ENCODE results near the gene CAMK2G.

Gene CAMK2G

DNA sequence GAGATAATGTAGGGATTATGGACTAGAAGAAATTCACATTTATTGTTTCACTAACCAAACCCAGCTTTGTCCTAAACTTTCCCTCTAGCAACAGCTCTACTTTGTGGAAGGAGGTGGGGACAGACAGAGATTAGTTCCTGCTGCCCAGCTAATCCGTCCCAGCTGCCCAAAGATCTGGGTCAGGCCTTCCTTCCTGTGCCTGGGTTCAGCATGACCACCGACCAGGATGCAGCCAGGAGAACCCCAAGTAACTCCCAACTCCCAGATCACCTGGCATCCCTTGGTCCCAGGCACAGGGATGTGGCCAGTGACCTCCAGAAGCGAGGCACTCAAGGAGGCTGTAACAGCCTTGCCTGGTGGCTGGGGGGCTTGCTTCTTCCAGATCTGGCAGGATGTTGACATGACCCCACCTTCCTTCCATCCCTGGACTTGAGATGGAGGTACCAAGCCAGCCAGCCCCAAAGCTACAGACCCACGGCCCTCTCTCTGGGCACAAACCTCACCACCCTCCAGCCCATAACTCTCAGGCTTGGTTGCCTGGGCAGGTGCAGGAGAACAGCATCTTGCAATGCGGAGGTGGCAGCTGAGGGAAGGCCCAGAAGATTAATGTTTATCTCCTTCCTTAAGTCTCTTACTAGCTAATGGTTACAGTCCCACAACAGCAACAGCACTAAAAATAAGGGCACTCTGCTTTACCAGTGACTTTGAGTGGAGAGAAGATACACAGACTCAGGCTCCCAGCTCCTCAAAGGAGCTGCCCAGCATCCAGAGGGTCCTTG, 11.1 kb downstream of the CAMK2G start:
- DNase-seq (ENCODE audit: low read depth in 3 of 3) = no peak

DNA sequence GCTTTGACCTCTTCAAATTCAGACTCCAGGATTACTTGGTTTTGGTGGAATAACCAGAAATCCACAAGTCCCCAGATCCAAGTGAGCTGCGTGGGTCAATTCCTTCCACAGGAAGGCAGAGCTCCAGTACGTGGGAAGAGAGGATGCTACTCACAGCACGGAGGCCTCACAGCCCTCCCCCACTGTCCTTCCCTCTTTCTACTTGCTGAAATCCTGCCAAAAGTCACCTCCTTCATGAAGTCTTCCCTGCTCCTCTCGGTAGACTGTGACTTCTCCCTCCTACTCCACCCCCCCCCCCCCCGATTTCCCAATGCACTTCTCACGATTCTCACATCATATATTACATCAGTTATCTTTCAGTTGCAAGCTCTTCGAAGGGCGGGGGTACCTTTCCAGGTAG, 12.3 kb downstream of the CAMK2G start:
- DNase-seq (ENCODE audit: low read depth in 3 of 3) = no peak

DNA sequence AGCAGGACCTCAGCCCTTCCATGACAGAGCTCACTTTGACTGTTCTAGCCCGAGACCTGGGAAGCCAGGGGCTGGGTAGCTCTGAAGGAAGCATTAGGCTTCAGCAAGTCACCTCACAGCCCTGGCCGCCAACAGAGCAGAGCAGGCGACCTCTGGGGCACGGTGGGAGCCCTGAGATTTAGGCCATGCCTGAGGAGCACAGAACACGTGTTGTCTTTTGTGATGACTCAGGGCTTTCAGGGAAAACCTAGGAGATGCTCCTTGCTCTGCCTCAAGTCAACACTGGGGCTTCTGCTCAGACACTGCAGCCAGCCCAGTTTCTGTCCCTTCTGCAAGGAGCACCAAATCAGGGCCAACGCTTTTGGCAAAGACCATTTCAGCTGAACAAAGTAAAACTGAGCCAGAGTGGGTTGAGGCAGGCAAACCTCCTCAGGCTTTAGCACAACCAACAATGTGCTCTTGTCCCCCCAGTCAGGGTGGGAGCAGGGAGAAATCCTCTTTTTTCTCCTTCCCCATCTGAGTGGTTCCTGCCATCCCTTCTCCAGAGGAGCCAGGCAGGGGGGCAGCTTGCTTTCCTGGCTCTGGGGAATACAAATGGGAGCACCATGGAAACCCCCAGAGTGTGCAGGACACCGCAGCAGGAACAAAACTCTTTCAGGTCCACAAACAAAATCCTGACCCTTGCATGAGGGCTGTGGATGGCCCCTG, 14.4 kb downstream of the CAMK2G start:
- no peak for DNase-seq (ENCODE audit: low read depth in 3 of 3)

DNA sequence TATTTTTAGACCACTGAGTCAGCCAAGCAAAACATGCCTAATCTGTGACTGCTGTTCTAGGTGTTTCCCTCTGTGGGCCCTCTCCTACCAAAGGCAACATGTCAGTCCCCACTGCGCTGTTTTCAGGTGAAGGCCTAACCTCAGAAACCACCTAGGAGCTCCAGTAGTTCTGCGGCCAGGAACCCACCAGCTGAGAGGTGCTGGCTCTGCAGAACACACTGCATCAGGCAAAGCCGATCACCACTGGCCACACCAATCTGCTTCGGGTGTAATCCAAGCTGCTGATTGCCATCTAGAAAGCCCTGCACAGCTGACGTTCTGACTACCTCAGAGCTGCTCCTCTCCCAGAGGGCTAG, 14.9 kb downstream of the CAMK2G start:
- DNase-seq (ENCODE audit: low read depth in 3 of 3) = peak in 1 of 3 experiments; percentile 25

DNA sequence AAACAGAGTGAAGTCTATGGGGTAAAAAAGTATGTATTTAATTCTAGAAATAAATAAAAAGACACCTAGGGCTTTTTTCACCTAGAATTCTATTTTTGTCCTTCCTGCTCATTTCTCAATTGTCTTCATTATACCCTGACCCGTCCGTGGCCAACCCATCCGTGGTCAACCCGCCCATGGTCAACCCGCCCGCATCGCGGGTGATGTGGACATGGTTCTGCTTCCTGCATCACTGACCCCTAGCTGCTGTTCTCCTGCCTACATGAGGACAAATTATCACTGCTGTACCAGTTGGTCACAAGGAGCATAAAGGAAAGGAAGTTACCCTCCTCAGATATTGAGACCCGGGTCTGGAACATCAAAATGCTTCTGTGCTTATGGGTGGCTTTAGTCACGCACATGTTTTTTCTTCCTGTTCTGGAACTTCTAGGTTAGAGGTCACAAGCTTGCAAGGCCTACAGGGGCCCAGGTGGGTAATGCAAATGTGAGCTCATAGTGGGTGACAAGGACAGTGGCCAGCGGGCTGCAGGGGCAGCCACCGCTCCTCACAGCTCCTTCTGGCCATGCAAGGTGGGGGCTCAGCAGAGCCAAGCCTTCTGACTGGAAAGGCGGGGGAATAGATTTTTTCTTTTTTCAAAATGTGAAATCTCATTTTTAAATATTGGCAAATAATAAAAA, 15.5 kb downstream of the CAMK2G start:
- no peak for DNase-seq (ENCODE audit: low read depth in 3 of 3)

DNA sequence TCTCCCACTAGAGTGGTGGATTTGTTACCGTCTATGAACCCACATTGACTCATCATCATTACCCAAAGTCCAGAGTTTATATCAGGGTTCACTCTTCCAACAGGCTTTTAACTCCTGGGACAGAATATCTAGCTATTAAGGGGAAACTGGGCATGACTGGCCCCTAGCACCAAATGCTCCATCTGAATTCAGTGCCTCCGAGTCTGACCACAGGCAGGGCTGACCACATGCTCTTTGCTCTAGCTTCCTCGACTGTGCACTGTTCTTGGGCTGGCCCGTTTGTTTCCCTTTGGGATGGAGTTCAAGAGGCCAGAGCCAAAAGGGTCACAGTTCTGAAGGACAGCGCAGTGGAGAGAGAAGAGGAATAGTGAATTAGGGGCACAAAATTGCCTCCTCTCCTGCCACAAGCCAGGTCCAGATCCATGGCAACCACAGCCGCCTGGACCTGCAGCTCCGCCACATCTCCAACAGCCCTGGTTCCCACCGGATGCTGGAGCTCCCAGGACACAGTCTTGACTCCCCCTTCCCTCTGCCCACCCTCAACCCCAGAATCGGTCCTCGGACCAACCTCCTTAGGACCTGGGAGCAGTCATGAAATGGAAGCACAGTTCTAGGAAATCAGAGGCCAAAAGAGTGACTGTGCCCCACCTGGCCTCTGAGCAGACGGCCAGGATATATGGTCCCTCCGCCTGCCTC, 16.2 kb downstream of the CAMK2G start:
- no peak for DNase-seq (ENCODE audit: low read depth in 3 of 3)

DNA sequence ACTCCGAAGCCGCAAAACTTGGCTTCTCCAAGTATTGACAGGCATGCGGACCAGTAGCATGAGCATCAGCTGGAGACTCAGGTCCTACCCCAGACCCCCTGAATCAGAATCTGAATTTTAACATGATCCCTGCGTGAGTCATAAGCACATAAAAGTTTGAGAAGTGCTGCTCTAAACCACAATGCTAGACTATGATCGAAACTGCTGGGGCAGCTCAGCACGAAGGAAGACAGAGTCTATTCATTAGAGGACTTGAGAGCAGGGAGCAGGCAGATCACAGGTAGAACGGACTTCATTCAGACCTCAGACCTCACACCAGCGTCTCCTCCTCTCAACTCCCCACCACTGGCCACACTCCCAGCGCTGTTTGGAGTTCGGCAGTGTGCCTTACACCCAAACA, 16.9 kb downstream of the CAMK2G start:
- no peak for DNase-seq (ENCODE audit: low read depth in 3 of 3)

DNA sequence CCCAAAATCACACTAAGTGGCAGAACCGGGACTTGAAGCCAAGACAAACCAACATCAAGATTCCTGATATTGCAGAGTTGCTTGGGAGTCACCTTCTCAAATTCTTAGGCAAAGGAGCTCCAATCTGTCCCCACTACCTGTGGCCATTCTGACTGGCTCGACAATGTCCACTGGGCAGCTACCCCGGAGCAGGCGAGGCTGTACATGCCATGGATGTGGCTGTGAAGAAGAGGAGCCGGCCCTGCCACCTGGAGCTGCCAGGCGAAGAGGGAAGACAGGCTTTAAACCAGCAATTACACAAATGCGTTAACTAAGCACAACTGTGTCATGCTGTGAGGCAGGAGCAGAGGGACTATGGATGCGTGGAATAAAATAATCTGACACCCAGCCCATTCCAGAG, 18.1 kb downstream of the CAMK2G start:
- DNase-seq (ENCODE audit: low read depth in 3 of 3) = no peak

DNA sequence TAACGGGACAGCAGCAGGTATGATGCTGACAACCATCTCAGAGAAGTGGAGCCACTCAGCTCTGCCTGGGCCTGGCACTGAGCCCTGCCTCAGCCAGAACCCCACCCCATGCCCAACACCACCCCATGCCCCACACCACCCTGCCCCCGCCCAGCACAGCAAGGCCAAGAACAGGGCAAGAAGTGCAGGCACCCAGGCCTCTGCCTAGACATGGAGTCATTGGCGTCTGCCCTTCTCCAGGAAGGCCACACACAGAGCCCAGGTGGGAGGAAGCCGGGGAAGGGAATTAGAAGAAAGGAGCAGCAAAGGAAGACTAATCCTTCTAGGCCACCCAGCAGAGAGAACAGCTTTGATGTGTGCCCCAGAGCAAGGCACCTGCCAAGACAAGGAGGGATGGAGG, 18.9 kb downstream of the CAMK2G start:
- no peak for DNase-seq (ENCODE audit: low read depth in 3 of 3)

DNA sequence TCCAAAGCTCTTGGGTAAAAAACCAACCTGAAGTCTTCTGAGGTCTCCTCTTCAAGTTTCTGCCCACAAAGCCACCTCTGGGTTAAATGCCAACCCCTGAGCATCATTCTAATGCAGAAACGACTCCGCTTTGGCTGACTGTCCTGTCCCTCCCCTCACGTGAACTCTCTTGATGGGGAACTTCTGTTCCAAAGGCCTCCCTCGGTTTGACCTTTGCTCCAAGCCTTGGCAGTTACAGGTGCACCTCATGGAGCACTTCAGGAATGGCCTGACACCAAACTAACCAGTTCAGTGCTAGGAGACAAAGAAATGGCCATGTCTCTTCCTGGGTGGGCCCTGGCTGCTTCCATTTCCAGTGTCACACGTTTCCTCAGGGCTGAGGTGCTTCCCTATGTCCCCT, 20.0 kb downstream of the CAMK2G start:
- DNase-seq (ENCODE audit: low read depth in 3 of 3) = no peak

DNA sequence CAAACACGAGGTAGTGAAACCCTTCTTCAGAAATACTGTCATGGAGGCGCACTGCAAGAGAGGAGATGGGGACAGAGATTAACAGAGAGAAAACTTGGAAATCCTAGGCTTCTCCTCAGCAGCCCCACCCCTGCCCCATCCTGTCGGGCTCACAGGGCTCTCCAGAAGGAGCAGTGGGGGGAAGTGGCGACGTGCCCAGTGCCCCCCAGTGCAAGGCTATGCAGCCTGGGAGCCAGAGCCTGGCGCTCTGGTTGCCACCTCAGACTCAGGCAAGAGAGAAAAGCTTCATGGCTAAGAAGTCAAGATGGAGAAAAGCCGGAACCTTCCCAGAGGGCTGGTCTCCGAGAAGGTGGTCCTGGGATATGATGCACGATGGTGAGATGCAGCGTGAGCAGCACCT, 21.2 kb downstream of the CAMK2G start:
- no peak for DNase-seq (ENCODE audit: low read depth in 3 of 3)

DNA sequence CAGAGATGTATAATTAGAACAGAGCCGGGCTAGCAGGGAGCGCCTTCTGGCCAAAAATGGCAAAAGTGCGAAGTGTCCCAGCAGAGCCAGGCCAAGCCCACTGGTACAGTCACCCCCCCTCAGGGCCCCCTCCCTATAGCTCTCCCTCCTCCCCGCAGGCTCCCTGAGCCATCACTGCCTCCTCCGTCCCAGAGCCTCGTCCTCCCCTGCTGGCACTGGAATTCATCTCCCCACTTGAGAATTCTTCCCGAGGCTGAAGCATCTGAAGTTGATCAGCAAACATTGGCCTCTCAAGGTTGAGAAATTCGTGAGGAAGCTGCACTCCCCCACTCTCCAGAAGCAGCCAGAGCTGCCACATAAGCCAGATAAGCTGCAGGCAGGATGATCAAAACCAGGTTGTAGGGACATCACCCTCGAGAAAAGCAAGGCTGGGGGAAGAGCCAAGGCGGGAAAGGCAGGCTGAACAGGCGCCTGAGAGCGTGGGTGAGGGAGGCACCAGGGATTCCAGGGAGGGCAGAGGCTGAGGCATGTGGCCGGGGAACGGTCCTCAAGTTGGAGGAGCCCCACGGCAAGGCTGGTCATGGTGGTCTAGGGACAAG, 23.4 kb downstream of the CAMK2G start:
- DNase-seq (ENCODE audit: low read depth in 3 of 3) = no peak

DNA sequence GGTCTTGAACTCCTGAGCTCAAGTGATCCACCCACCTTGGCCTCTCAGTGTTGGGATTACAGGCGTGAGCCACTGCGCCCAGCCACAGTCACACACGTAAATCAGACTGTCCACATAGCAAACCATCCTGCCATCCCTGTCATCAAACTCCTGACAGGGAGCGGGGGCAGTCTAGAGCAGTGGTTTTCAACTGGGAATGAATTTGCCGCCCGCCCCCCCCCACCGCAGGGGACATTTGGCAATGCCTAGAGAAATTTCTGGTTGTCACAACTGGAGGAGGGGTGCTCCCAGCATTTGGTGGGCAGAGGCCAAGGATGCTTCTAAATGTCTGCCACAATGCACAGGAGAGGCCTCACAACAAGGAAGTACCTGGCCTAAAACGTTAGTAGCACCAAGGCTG, 24.1 kb downstream of the CAMK2G start:
- DNase-seq (ENCODE audit: low read depth in 3 of 3) = no peak

DNA sequence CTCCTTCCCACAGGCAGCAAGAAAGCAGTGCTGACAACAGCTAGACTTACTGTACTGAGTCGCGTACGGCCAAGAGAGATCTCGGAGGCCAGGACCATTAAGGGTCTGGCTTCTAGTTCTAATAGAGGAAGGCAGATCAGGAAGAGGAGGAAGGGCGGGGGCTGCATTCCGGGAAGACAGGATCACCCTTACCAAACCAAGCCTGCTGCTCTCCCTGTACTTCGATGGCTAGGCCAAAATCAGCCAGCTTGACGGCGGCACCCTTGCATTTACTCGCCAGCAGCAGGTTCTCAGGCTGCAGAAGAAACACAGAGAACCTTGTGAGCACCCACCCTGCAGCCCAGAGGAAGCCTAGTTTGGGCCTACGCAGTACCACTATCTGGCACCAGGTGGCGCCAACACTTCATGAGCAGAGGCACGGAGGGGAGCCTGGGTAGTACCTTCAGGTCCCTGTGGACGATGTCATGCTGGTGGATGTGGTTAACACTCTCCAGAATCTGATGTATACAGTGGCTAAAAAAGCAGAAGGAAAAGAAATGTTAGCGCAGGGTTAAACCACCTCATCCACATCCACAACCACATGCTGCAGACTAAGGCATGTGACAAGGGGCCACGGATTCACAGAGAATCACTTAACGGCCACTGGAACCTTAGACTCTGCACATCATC, 25.4 kb downstream of the CAMK2G start:
- DNase-seq (ENCODE audit: low read depth in 3 of 3) = peak; percentile 80 to 88 (median 85)

DNA sequence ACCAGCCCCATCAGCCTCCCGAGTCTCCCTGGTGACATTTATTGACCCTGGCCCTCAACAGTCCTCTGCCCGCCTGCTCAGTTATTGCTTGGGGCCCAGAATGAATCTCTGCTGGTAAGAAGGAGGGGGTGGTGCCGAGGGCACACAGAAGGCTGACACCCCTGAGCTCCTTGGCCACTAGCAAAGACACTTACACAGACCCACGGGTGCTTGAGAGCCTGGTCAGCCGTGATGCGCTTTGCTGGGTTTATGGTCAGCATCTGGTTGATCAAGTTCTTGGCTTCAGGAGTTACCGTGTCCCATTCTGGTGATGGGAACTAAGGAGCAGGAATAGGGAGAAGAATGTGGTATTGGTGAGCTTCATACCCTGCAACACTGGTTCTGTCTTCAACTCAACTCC, 27.3 kb downstream of the CAMK2G start:
- DNase-seq (ENCODE audit: low read depth in 3 of 3) = no peak

DNA sequence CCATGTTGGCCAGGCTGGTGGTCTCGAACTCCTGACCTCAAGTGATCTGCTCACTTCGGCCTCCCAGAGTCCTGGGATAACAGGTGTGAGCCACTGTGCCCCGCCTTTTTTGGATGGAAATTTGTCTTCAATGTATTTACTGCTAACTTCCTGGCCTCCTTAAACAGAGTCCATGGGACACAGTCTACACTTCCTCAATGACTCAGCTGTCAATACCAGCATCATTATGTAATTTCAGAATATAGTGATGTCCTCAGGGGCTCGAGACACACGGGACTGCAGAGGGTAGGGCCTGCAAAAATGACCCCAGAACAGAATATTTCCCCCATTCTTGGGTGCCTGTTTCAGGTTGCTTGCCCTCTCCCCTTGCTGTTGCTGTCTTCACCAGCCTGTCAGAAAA, 31.1 kb downstream of the CAMK2G start:
- DNase-seq (ENCODE audit: low read depth in 3 of 3) = no peak

DNA sequence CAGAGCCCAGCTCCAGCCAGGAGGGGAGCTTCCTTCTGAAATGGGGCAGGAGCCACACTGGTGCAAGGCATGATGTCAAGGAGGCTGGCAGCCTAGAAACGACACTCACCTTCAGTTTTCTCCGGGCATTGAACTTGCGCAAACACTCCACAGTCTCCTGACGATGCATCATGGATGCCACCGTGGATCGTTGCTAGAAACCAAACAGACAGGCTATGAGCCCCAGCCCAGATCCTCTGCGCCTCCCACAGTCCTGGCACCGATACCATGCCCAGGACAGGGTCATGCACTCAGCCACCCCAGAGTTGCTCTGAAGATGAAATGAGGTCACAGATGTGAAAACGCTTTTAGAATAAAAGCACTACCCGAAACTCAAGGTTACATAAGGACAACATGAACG, 32.0 kb downstream of the CAMK2G start:
- no peak for DNase-seq (ENCODE audit: low read depth in 3 of 3)

DNA sequence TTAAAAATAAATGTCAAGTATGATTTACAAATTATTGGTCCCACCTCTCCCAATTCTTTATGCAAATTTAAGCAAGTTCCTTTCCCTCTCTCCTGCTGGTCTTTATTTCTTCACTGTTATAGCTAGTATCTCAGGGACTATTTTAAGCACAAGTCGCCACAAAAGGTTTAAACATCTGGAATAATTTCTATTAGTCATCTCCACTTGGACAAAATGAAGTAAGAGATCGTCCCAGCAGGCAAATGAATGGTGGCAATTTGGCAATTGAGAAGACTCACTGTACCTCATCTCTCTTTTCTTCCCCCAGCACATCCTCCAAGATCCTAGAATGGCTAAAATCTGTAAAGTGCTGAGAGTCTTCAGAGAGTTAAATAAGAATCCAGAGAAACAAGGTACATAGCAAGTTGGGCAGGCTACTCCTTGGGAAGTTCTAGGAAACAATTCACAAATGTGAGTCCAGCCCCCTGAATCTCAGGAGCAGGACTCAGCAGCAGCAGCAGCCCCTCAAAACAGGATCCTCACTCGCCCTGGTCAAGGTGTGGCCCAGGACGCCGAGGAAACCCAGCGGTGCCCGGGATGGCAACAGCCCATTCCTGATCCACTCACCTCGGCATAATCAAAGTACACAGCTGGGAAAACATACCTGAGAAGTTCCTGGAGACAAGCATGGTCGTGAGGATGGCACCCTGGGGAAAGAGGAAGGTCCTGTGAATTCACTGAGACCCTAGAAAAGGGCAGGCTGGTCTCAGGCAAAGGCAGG, 32.6 kb downstream of the CAMK2G start:
- DNase-seq (ENCODE audit: low read depth in 3 of 3) = no peak

DNA sequence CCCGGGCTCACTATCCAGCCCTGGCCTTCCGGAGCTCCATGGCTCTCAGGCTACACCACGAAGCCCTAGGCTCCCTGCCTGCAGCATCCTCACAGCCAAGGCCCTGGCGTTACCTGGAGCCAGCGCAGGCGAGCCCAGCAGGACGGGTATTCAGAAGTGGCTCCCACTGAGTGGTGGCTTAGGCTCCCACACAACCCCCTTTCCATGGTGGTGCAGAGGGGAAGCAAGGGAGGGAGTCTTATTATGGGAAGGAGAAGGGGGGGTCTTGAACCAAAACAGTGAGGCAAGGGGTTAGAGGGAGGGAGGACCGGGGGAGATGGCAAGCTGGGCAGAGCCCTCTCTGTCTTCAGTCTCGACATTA, 33.3 kb downstream of the CAMK2G start:
- DNase-seq (ENCODE audit: low read depth in 3 of 3) = no peak

DNA sequence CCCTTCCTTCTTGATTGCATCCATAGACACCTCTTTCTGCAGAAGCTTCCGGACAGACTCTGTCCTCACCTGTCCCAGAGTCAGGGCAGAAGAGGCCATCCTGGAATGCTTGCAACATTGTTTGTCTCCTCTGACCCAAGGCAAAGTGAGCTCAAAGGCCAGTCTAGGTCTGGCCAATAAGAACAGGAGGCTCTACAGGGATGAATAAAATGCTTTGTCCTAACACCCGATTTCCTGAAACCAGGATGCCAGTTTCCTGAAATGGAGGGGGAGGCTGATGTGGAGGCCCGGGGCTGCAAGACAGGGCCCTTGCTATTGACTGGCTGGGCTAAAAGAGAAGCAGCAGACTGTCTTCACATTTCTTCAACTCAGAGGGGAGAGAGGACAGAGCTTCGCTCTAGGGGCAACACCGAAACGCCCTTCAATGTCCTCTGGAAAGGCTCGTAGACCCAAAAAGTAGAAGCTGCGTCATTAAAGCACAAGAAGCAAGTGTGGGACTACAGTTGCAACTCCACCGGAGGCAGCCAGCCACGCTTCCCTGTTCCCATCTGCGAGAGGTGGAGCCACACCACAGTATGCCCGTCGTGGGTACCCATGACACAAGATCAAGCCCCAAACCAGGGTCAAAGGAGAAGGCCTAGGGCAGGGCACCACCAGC, 33.8 kb downstream of the CAMK2G start:
- DNase-seq (ENCODE audit: low read depth in 3 of 3) = no peak
